Mesenteric fat pad (tissue), 1 donor: ENCODE measurements around the gene PC. TPM values are rescaled to one million over a fixed set of nuclear protein-coding genes. Genes with fewer than 3 reads are reported as not detected.

Experiments used
- DNase-seq: peaks from one replicate; pipeline ENCODE4 v3.0.0-alpha.2; 2020; ENCODE audit warnings: low spot score
- total RNA-seq: library from RNA; stranded (reverse); fragmentation: NEBNext Ultra II Directional; extraction: Animal tissue kit (Norgen Biotek cat#: 25700); gene quantifications from one replicate; pipeline ENCODE4 v1.2.1, GENCODE V29; 2021
- donor health status: DM: yes; HTN: yes; CAD: no.

The PC gene
- total RNA-seq, 1 donor from 2014 or later = 220 TPM

GRCh38 chr11:66885950-66886440 is 72.2 kb downstream of the PC start:
- no peak for DNase-seq

- DNase-seq = no peak
Observed at GRCh38 chr11:66885469-66885868, 72.7 kb downstream of the PC start.

- no peak for DNase-seq
Observed at GRCh38 chr11:66884443-66884842, 73.7 kb downstream of the PC start.

GRCh38 chr11:66883016-66883965 is 74.9 kb downstream of the PC start:
- no peak for DNase-seq

GRCh38 chr11:66882561-66883015 is 75.6 kb downstream of the PC start:
- no peak for DNase-seq

GRCh38 chr11:66881927-66882452 is 76.2 kb downstream of the PC start:
- no peak for DNase-seq

GRCh38 chr11:66881451-66881835 is 76.7 kb downstream of the PC start:
- no peak for DNase-seq

GRCh38 chr11:66880496-66881450 is 77.4 kb downstream of the PC start:
- no peak for DNase-seq

GRCh38 chr11:66879999-66880398 is 78.2 kb downstream of the PC start:
- no peak for DNase-seq

- DNase-seq = no peak
Observed at GRCh38 chr11:66879583-66879982, 78.6 kb downstream of the PC start.

GRCh38 chr11:66879000-66879399 is 79.2 kb downstream of the PC start:
- DNase-seq = no peak

- DNase-seq = no peak
Observed at GRCh38 chr11:66878474-66878873, 79.7 kb downstream of the PC start.

GRCh38 chr11:66877588-66878385 is 80.4 kb downstream of the PC start:
- DNase-seq = no peak

- DNase-seq = no peak
Observed at GRCh38 chr11:66875378-66875777, 82.8 kb downstream of the PC start.

GRCh38 chr11:66874232-66874631 is 84.0 kb downstream of the PC start:
- no peak for DNase-seq

GRCh38 chr11:66871521-66871901 is 86.7 kb downstream of the PC start:
- no peak for DNase-seq

- no peak for DNase-seq
Observed at GRCh38 chr11:66870616-66871520, 87.3 kb downstream of the PC start.

GRCh38 chr11:66870131-66870530 is 88.1 kb downstream of the PC start:
- no peak for DNase-seq

GRCh38 chr11:66869567-66869870 is 88.7 kb downstream of the PC start:
- no peak for DNase-seq
